Subcutaneous adipose tissue (tissue), 4 donors: Measurements from ENCODE around the gene SNX21. TPM values are rescaled to one million over a fixed set of nuclear protein-coding genes. Genes with fewer than 3 reads are reported as not detected.

ENCODE experiments used
- CTCF ChIP-seq: fragments of 450-650 bp; IDR thresholded peaks from one replicate; pipeline ENCODE4 v1.5.1; 2016; ENCODE audit warnings: low read depth, mild to moderate bottlenecking, control low read depth, antibody characterized with exemption, moderate library complexity
- total RNA-seq, 4 donors: library from RNA; depleted of rRNA; stranded (reverse); fragments of >200 nt; gene quantifications; one replicate each; pipeline ENCODE4 v1.1.0, GENCODE V29; 2016

SNX21 gene
- total RNA-seq, 4 donors from 2014 or later, result 31.6 to 153 (median 90.8) TPM

GRCh38 chr20:45836841-45837240 is 3.2 kb downstream of the SNX21 start:
- no peak for TF ChIP-seq CTCF

- TF ChIP-seq CTCF, result no peak
Measured at GRCh38 chr20:45840700-45841198, 7.2 kb downstream of the SNX21 start.

- no peak for TF ChIP-seq CTCF
Measured at GRCh38 chr20:45841407-45842129, 8.0 kb downstream of the SNX21 start.

GRCh38 chr20:45842169-45842812 is 8.7 kb downstream of the SNX21 start:
- no peak for TF ChIP-seq CTCF

GRCh38 chr20:45843506-45843905 is 9.9 kb downstream of the SNX21 start:
- TF ChIP-seq CTCF, result no peak

- no peak for TF ChIP-seq CTCF
Measured at GRCh38 chr20:45845452-45845851, 11.9 kb downstream of the SNX21 start.

- TF ChIP-seq CTCF, result no peak
Measured at GRCh38 chr20:45848421-45848820, 14.8 kb downstream of the SNX21 start.
